ENCODE data around the gene KCTD19.

Gene KCTD19

DNA sequence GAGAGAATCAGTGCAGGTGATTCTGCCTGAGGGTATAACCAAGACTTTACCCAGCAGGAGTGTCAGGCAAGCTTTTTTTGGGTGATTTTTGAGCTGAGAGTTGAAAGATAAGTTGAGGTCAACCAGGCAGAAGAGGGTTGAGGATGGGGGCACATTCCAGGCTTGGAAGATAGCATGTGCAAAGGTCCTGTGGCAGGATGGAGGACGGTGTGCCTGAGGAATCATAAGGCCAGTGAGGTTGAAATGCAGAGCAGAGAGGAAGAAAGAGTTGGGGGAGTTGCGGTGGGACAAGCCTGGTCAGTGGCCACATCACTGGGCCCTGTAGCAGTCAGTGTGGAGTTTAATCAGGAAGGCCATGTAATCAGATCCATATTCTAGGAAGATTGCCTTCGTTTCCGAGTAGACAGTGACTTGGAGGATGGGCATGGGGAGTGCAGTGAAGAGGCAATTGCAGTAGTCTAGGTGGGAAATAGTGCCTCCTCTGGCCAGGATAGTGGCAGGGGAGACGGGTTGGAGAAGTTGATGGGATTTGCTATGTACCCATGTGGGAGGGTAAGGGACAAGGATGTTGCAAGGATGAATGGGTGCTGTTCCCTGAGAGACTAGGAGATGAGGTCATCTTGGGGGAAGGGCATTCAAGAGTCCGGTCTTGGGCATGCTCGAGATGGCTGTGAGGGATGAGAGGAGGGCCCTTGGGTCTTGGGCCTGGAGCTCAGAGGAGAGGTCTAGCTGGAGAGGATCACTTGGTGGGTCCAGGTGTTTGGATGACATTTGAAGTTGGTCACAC lies 43.3 kb downstream of the KCTD19 start:
- DNase-seq (ENCODE audit: low spot score) = no peak

DNA sequence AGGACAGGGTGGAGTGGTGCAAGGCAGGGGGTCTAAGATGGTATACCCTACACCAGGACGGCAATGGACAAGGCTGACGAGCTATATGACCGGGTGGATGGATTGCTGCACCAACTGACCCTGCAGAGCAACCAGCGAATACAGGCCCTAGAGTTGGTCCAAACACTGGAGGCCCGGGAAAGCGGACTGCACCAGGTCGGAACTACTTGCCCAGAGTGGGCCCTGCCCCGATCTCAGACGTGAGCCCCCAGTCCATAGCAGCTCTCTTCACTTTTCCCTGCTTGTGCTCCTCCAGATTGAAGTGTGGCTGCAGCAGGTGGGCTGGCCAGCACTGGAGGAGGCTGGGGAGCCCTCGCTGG lies 44.1 kb downstream of the KCTD19 start:
- DNase-seq (ENCODE audit: low spot score) = no peak

DNA sequence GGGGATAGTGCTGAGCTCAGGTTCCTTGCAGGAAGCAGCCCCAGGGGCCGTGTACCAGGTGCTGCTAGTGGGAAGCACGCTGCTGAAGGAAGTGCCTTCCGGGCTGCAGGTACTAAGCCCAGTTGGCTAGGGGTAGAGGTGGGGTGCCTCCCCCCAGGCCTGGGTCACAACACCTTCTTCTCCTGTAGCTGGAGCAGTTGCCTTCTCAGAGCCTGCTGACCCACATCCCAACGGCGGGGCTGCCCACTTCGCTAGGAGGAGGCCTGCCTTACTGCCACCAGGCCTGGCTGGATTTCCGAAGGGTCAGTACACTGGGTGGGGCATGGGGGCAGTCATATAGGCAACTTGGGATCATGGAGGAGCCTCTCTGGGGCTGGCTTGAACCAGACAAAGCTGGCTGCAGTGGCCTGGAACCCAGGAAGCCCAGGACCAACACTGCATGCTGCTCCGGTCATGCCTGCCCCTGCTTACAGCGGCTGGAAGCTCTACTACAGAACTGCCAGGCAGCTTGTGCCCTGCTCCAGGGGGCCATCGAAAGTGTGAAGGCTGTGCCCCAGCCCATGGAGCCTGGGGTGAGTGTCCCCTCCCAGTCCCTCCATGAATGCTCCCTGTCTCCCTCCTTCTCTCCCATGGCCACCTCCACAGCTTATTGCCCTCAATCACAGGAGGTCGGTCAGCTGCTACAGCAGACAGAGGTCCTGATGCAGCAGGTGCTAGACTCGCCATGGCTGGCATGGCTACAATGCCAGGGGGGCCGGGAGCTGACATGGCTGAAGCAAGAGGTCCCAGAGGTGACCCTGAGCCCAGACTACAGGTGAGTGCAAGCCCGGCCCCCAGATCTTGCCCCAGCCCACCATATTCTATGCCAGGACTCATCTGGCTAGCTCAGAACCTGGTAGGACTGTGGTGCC lies 44.8 kb downstream of the KCTD19 start:
- no peak for DNase-seq (ENCODE audit: low spot score)

DNA sequence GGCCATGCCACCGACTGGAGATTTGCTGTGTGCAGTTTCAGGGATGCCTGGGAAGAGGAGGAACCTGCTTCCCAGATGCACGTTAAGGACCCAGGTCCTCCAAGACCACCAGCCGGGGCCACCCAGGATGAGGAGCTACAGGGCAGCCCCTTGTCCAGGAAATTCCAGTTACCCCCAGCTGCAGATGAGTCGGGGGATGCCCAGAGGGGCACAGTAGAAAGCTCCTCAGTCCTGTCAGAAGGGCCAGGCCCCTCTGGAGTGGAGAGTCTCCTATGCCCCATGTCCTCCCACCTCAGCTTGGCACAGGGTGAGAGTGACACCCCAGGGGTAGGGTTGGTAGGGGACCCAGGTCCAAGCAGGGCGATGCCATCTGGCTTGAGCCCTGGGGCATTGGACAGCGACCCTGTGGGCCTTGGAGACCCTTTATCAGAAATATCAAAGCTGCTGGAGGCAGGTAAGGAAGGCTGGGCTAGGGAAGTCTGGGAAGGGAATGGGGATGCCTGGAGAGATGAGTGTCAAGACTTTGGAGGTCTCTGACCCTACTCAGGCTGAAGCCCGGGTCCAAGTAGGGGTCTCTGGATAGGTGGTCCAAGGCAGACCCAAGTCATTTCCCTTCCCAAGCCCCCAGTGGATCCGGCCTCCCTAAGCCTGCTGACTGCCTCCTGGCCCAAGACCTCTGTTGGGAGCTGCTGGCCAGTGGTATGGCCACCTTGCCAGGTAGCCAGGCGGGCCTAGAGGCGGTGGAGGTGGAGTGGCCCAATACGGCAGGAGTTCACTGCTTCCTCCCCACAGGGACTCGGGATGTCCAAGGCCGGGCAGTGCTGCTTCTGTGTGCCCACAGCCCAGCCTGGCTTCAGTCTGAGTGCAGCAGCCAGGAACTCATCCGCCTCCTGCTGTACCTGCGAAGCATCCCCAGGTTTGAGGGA lies 46.2 kb downstream of the KCTD19 start:
- DNase-seq (ENCODE audit: low spot score) = no peak

DNA sequence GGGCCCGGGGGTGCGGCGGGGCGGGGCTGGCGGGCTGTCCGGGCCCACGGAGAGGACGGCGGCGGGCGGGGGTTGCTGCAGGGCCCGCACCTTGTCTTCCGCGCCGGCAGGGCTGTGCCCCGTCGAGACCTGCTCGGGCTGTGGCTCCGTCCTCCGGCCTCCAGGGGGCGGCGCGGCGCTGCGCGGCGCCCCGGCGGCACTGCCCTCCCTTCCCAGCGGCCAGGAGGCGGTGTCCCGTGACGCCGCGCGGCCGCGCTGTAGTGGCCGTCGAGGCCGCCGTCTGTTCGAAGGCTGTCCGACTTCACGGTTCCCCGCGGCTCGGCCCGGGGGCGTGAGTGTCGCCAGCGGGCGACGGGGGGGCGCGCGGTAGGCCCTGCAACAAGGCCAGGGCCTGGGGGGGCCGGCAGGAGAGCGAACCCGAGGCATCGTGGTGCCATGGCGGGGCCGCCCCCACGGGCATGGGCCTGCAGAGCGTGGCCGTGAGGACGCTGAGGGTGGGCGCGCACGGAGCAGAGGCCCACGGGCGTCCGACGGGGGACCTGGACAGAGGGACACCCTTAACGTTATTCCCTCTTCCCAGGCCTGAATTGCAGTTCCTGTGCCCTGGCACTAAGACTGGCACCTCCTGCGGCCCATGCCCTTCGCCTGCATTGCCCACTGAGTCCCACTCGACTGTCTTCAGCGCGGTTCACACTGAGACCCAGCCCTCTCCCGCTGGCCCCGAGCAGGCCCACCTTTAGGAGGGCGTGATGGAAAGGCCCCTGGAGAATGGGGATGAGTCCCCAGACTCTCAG lies 47.0 kb downstream of the KCTD19 start, which contains the start of gene PLEKHG4:
PLEKHG4 (plus strand) TSS at position 237 of the 794 bp plus-strand sequence; CDS start at position 750, 513 bp downstream.
- DNase-seq (ENCODE audit: low spot score) = peak; percentile 92

DNA sequence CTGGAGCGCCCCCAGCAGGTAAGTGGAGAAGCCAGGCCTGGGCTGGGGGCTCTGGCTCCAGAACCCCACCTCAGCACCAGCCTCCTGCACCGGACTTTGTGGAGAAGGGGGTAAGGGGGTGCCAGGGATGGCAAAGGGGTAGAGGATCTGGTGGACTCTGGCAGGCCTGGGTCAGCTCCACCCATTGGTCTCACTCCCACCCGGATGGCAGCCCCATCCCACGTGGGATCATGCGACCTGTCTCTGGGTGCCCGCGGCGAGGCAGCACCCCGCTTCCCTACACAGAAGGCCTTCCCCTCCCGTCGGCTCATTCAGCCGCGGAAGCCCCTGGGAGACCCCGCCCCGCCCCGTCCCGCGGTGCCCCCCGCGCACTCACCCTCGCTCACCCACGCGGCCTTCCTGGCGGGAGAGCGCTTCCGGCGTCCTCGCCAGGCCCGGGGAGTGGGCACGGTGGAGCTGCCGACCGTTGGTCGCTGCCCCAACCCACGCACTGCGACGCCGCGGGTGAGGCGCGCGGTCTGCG lies 47.7 kb downstream of the KCTD19 start:
- peak; percentile 63 for DNase-seq (ENCODE audit: low spot score)

DNA sequence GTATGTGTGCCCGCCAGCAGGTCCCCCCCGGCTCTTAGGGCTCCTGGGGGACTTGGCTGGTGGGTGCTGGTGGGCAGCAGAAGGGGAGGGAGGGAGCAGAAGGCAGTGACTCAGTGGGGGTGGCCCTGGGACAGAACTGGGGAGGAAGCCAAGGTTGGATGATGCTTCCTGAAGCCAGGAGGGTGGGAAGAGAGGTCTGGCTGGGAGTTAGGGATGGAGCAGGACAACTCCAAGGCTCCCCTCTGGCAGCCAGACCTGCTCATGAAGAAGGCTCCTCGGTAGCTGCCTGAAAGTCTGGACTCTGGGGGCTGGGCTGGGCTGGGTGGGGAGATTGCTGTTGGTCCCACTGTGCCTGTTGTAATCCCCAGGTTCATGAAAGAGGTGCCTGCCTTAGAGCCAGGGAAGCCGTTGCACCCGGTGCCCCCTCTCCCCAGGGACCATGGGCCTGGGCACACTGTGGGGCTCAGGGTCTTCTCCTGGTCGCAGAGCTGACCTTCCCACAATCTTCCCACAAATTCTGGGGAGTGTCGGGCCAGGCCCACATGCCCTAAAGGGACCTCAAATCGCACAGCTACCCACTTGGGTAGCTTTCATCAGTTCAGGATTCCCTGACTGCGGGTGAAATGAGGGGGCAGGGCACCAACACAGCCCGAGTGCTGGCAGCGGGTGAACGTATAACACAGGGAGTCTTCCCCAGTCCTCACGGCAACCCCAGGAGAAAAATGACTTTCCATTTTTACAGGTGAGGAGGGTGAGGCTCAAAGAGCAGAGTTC lies 48.4 kb downstream of the KCTD19 start:
- no peak for DNase-seq (ENCODE audit: low spot score)

DNA sequence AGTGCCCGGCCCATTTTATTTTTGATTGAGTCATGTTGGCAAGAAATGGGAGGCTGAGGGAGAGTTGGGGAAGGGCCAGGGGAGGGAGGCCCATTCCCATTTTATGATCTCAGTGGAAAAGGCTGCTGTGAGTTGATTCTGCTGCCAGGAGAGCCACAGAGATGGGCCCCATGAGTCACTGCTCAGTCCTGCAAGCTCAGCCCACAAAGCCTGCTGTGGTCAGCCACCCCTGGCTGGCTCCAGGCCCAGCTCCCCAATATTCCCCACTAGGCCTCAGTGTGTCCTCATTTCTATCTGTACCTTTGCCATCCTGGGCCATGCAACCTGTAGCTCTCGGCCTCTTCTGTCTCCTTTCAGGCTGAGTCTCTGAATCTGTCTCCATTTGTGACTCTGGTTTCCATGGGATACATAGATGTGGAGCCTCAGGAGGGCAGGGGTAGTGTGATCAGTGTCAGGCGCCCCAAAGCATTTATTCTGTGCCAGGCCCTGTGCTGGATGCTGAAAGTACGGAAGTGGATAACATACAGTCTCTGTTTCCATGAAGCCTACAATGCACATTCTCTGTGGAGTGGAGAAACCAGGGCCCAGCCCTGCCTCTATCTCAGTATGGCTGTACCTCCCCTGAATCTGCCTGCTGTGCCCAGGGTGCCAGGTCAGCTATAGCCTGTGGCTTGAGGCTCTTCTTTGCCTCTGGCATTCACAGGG lies 49.1 kb downstream of the KCTD19 start:
- DNase-seq (ENCODE audit: low spot score) = no peak

DNA sequence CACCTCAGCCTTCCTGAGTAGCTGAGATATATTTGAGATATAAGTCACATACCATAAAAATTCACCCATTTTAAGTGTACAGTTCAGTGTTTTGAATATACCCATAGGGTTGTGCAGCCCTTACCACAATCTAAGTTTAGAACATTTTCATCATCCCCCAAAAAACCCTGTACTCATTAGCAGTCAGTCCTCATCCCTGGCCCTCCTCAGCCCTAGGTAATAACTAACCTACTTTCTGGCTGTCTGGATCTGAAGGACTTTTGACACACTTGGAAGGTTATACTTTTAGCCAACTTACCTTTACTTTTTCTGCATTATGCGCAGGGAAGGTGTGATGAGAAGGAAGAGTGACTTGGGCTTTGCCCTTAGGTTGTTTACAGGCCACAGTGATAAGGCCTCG lies 51.2 kb downstream of the KCTD19 start:
- no peak for DNase-seq (ENCODE audit: low spot score)

DNA sequence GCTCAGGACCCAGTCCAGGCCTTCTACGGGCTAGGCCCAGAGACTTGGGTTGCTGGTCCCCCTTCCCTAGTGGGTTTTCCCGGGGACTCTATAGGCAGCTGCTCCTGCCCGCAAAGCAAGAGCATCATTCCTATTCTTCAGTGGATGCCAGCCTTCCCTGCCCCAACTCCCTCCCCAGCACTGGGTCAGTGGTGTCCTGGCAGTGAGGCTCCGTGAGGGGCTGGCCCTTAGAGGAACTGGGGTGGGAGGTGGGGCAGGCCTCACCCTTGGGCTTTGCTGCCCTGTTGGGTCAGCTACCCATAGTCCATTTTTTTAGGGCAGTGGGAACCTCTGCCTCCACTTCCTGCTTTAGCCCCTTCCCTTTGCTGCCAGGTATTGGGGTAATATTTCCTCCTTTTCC lies 55.1 kb downstream of the KCTD19 start:
- no peak for DNase-seq (ENCODE audit: low spot score)

DNA sequence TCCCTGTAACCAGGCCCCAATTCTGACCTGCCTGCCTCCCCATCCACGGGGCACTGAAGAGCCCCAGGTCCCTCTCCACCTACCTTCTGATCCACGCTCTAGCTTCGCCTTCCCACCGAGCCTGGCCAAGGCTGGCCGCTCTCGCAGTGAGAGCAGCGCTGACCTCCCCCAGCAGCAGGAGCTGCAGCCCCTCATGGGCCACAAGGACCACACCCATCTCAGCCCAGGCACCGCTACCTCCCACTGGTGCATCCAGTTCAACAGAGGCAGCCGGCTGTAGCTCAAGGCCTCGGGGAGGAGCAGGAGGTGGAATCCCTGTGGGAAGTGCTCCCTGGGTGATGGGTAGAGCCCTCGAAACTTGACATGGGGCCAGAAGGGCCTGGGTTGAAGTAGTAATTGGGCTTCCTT lies 55.6 kb downstream of the KCTD19 start:
- DNase-seq (ENCODE audit: low spot score) = no peak

DNA sequence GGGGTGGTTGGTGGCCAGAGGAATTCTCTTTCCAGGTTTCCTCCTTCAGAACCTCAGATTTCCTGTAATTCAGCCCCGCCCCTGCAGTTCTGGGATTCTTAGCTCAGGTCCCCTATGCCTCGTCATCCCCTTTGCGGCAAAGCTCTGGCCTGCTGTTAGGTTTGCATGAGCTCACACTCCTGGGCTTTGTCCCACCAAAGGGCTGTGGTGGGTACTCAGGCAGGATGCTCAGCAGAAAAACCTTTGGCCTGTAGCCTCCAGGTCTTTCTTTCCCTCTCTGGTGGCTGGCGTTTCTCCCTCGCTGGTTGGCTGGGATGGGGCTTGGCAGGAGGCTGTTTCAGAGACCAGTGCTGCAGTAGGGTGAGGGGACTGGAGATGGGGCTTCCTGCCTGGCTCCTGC lies 56.8 kb downstream of the KCTD19 start:
- no peak for DNase-seq (ENCODE audit: low spot score)

DNA sequence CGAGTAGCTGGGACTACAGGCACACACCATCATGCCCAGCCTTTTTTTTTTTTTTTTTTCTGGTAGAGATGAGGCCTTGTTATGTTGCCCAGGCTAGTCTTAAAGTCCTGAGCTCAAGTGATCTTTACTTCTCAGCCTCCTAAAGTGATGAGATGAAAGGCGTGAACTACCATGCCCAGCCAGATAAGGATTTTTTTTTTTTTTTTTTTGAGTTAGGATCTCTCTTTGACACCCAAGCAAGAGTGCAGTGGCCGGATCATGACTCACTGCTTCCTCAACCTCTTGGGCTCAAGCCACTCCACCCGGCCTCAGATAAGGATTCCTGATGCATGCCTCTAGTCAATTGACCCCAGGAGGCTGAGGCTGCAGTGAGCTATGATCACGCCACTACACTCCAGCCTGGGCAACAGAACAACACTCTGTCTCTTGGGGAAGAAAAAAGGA lies 58.4 kb downstream of the KCTD19 start:
- DNase-seq (ENCODE audit: low spot score) = no peak

DNA sequence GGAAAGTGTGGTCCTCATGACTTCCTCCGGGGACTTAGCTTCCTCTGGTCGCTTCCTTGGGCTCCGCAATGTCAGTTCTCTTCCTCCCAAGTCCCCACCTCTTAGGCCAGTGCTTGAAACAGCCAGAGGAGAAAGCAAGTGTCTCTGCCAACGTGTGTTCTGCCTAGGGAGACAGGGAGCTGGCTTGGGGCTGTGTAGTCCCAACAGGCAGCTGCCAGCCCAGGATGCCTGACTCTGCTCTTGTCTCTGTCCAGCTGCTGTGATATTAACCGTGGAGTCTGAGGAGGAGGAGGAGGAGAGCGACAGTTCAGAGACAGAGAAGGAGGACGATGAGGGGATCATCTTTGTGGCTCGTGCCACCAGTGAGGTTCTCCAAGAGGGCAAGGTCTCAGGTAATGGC lies 60.7 kb downstream of the KCTD19 start:
- no peak for DNase-seq (ENCODE audit: low spot score)

DNA sequence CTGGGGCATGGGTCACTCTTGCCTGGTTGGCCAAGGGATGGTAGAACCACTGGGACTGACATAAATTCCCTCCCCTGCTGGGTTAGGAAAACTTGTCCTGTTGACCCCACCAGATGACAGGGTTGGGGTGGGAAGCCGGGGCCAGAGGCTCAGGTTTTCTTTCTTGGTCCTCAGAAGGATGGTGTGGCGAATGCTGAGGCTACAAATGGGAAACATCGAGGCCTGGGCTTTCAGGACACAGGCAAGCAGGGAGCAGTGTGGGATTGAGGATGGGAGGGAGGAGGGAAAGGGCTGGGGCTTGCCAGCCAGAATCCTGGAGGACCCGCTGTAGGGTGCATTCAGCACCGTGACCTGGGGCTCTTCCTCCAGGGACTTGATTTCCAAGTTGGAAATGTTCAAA lies 61.7 kb downstream of the KCTD19 start:
- no peak for DNase-seq (ENCODE audit: low spot score)

DNA sequence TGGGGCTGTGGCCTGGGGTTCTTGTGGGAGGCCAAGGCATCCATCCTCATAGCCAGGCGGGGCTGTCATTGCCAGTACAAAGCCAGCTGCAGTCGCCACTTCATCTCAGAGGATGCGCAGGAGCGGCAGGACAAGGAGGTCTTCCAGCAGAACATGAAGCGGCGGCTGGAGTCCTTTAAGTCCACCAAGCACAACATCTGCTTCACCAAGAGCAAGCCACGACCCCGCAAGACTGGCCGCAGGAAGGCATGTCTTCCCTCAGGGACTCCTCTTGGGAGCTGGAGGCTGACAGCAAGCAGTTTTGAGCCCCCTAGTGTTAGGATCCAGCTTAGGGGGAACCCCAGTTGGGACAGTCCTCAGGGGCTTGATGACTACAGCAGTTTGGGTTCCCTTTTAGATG lies 62.3 kb downstream of the KCTD19 start:
- DNase-seq (ENCODE audit: low spot score) = no peak

DNA sequence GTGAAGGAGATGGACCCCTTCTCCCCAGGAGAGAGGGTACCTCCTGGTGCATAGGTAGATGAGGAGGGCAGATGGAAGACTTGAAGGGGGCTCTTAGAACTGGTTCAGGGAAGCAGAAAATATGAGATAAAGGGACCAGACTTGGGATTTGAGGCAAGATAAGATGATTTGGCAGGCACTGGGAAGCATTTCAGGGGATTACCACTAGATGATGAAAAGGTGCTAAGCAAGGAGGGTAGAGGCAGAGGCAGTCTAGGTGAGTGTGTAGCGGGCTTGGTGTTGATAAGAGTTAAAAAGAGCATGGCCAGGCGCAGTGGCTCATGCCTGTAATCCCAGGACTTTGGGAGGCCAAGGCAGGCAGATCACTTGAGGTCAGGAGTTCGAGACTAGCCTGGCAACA lies 63.3 kb downstream of the KCTD19 start:
- no peak for DNase-seq (ENCODE audit: low spot score)

DNA sequence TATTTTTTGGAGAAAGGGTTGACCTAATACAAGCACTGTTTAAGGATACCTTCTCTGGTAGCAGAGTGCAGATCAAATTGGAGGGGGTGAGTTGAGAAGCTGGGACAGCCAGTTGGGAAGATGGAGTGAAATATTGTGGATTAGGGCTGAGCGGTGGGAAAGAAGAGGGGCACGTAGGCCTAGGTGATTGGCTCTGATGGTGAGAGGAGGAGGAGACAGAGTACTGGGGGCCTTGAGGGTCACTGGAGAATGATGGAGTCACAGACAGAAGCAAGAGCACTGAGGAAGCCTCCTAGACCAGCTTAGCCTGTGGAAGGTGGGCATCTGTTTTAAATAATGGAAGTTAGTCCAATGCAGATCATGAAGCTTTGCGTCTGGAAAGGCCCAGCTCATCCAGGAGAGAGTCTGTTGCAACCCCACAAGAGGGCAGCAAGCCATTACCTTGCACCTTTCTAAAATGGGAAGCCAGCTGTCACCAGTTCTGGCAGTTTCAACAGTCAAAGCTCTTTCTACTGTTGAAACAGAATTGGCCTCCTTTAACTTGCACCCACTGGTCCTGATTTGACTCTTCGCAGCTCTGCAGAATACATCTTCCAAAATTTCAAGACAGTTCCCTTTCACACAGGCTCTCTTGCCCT lies 66.0 kb downstream of the KCTD19 start:
- DNase-seq (ENCODE audit: low spot score) = no peak

DNA sequence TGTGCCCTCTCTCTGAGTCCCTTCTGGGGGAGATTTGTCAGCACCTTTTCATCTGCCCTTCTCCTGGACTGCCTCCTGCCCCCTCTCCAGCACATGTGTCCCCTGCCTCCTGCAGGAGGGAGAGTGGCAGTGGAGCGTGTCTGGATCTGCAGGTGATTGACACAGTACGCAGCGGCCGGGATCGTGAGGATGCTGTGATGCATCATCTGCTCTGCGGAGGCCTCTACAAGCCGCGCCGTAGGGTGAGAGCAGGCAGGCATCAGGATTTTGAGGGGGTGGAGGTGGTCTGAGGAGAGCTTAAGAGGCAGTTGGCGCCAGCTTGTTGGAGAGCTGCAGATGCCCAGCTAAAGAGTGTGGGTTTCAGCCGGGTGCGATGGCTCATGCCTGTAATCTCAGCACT lies 66.8 kb downstream of the KCTD19 start:
- DNase-seq (ENCODE audit: low spot score) = no peak
